Upper lobe of left lung (tissue), 6 donors: ENCODE results near the gene CAV1. TPM values are rescaled to one million over a fixed set of nuclear protein-coding genes. Genes with fewer than 3 reads are reported as not detected.

Experiments used
- ATAC-seq, 2 donors: fragments of 200-7000 bp; cut with Tn5 transposase; one replicate each; pipeline ENCODE4 v1.9.1; 2022; ENCODE audit warnings: mild to moderate bottlenecking in 2 of 2, moderate library complexity in 2 of 2; ENCODE audit not compliant: low FRiP score in 2 of 2
- DNase-seq, 2 donors: peaks; one replicate each; pipeline ENCODE4 v3.0.0-alpha.2; 2019 to 2020
- H3K27ac ChIP-seq, 4 donors: fragments of 200-600 bp; sonication (generic); one replicate each; pipeline ENCODE4 v1.5.1; 2016 to 2019
- H3K27me3 ChIP-seq, 4 donors: fragments of 200-600 bp; sonication (generic); one replicate each; pipeline ENCODE4 v1.5.1; 2017 to 2019
- H3K36me3 ChIP-seq, 4 donors: fragments of 200-600 bp; sonication (generic); one replicate each; pipeline ENCODE4 v1.5.1; 2016 to 2019
- H3K4me1 ChIP-seq, 4 donors: fragments of 200-600 bp; sonication (generic); one replicate each; pipeline ENCODE4 v1.5.1; 2018 to 2019
- H3K4me3 ChIP-seq, 4 donors: fragments of 200-600 bp; sonication (generic); one replicate each; pipeline ENCODE4 v1.5.1; 2017 to 2019; ENCODE audit warnings: mild to moderate bottlenecking in 2 of 4, moderate library complexity in 1 of 4
- H3K9me3 ChIP-seq, 4 donors: fragments of 200-600 bp; sonication (generic); one replicate each; pipeline ENCODE4 v1.5.1; 2018 to 2019
- EP300 ChIP-seq, 4 donors: sonication (generic); formaldehyde crosslinking; IDR thresholded peaks; one replicate each; pipeline ENCODE4 v1.5.1; 2017; ENCODE audit warnings: antibody characterized with exemption in 4 of 4, control low read depth in 2 of 4
- POLR2A ChIP-seq, 4 donors: fragments of 450-650 bp; IDR thresholded peaks; one replicate each; pipeline ENCODE4 v1.5.1; 2016 to 2017; ENCODE audit warnings: antibody characterized with exemption in 4 of 4, mild to moderate bottlenecking in 2 of 4
- POLR2AphosphoS5 ChIP-seq, 2 donors: sonication (generic); formaldehyde crosslinking; IDR thresholded peaks; one replicate each; pipeline ENCODE4 v1.5.1; 2017; ENCODE audit warnings: antibody characterized with exemption in 2 of 2
- WGBS, 2 donors: methylation state at CpG; one replicate each; pipeline ENCODE4 v1.1.5; 2017 to 2018; 5-methylcytosine and 5-hydroxymethylcytosine counted together
- total RNA-seq, 6 donors: library from RNA; depleted of rRNA in 4 of 6; stranded (reverse); fragments of >200 nt in 4 of 6; gene quantifications; one replicate each; pipeline versions ENCODE4 v1.1.0 to v1.2.1, GENCODE V29; 2016 to 2021
- TF ChIP-seq, protein P1 (sequence below), 6 experiments: fragments of 450-650 bp in 4 of 6; fragments of 200-600 bp in 2 of 6; sonication (generic) in 2 of 6; IDR thresholded peaks; one replicate each; pipeline ENCODE4 v1.5.1; 2016 to 2019; ENCODE audit warnings: antibody characterized with exemption in 6 of 6
- donor health status: DM: no; HTN: no; CAD: no; lungs with moderate emphysema.
- donor health status: DM: no; HTN: yes; CAD: no; lungs with severe emphysema.

The CAV1 gene
- total RNA-seq, 6 donors from 2014 or later = 207 to 951 (median 552) TPM

DNA sequence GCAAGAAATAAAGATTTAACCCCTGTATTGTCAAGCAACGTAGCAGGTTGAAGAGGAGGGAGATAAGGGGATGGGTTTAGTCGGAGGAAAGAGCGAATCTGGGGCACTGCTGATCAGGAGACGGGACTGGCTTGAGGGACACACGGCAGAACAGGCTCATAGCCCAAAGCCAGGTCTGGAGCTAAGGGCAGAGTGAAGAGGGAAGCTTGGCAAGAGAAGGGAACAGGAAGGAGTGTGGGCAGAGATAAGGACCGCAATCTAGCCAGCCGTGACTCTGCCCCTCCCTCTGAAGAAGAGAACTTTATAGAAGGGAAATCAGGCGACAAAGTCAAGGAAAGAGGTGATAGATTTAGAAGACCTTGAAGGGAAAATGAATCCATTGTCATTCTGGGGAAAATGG lies 67.6 kb downstream of the CAV1 start:
- 22 to 24% methylated on average over 8 of the region's 8 CpGs for WGBS, 2 donors
- TF ChIP-seq POLR2AphosphoS5 (IDR thresholded peaks at IDR 0.05) (peak in 1 of 2 donors; percentile 61), POLR2A (IDR thresholded peaks at IDR 0.05) (no peak), EP300 (IDR thresholded peaks at IDR 0.05) (no peak)
- TF ChIP-seq, protein P1, sequence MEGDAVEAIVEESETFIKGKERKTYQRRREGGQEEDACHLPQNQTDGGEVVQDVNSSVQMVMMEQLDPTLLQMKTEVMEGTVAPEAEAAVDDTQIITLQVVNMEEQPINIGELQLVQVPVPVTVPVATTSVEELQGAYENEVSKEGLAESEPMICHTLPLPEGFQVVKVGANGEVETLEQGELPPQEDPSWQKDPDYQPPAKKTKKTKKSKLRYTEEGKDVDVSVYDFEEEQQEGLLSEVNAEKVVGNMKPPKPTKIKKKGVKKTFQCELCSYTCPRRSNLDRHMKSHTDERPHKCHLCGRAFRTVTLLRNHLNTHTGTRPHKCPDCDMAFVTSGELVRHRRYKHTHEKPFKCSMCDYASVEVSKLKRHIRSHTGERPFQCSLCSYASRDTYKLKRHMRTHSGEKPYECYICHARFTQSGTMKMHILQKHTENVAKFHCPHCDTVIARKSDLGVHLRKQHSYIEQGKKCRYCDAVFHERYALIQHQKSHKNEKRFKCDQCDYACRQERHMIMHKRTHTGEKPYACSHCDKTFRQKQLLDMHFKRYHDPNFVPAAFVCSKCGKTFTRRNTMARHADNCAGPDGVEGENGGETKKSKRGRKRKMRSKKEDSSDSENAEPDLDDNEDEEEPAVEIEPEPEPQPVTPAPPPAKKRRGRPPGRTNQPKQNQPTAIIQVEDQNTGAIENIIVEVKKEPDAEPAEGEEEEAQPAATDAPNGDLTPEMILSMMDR (IDR thresholded peaks at IDR 0.05) = no peak
- Histone ChIP-seq H3K4me1 (peaks cover 9 to 31% (median 20%) of the 10 kb centered on the region in 4 donors), H3K27ac (peak overlapping the region in 2 of 4 donors; percentile 38 to 66), H3K27me3 (no peaks in the 10 kb centered on the region), H3K9me3 (no peaks in the 10 kb centered on the region), H3K4me3 (peak overlapping the region in 2 of 4 donors; percentile 24 to 28), H3K36me3 (no peaks in the 10 kb centered on the region)
- ATAC-seq = peak; percentile 70 to 78
- DNase-seq = peak in 1 of 2 donors; percentile 74

GRCh38 chr7:116593359-116594075 lies 68.7 kb downstream of the CAV1 start:
- no peak for ATAC-seq

DNA sequence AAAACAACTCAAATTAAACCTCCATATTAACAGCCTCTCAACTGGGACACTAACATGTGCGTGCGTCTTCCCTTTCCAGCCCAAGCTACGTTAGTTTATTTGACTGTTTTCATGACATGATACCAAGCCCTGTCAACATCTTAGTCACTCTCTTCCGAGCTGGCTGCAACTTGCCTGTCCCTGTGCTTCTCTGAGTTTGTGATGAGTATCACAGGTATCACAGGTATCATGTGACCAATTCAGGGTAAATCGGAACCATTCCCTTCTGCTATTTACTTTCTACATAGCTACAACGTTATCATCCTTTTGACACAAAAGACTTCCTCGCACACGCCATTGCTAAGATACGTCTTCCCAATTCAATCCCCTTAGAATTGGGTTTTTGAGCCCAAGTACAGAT lies 70.2 kb downstream of the CAV1 start:
- Histone ChIP-seq H3K4me3 (no peak overlapping the region), H3K36me3 (no peaks in the 10 kb centered on the region), H3K27me3 (no peaks in the 10 kb centered on the region), H3K27ac (no peak overlapping the region), H3K9me3 (no peaks in the 10 kb centered on the region), H3K4me1 (peaks cover 0 to 17% (median 10%) of the 10 kb centered on the region in 4 donors)
- no peak for DNase-seq
- WGBS, 2 donors = 93 to 94% methylated on average over 9 of the region's 9 CpGs
- TF ChIP-seq EP300 (IDR thresholded peaks at IDR 0.05) (no peak), POLR2AphosphoS5 (IDR thresholded peaks at IDR 0.05) (no peak), POLR2A (IDR thresholded peaks at IDR 0.05) (no peak)
- TF ChIP-seq, protein P1 (IDR thresholded peaks at IDR 0.05) = no peak
- ATAC-seq = no peak

More at GRCh38 chr7:116593359-116594075, 68.7 kb downstream of the CAV1 start:
- no peak for DNase-seq
- TF ChIP-seq EP300 (IDR thresholded peaks at IDR 0.05) = no peak
- TF ChIP-seq, protein P1 (IDR thresholded peaks at IDR 0.05) = no peak
- TF ChIP-seq POLR2A (IDR thresholded peaks at IDR 0.05) = no peak
- TF ChIP-seq POLR2AphosphoS5 (IDR thresholded peaks at IDR 0.05) = no peak
- H3K27me3 ChIP-seq = no peaks in the 10 kb centered on the region
- H3K27ac ChIP-seq = no peak overlapping the region
- WGBS, 2 donors = 76 to 79% methylated on average over 5 of the region's 5 CpGs
- H3K4me1 ChIP-seq = peaks cover 5 to 23% (median 15%) of the 10 kb centered on the region in 4 donors
- H3K4me3 ChIP-seq = no peak overlapping the region
- no peaks in the 10 kb centered on the region for H3K9me3 ChIP-seq
- no peaks in the 10 kb centered on the region for H3K36me3 ChIP-seq

DNA sequence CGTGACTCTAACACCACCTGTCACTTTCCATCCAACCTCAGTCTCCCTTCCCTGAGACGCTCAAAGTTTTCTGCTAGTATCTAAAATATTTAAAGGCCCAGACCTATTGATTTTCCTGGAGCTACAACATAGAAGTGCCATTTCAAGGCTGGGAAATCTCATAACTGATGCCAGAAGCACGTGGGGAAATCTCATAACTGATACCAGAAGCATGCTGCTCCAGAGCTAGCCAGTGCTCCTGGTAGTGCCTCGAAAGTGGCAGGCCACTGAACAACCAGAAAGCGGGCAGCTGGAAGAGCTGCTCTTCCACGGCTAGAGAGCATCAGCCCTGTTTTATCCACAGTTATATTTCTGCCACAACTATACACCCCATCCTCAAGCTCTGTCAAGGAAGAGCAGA lies 72.5 kb downstream of the CAV1 start:
- TF ChIP-seq EP300 (IDR thresholded peaks at IDR 0.05) (no peak), POLR2A (IDR thresholded peaks at IDR 0.05) (no peak), POLR2AphosphoS5 (IDR thresholded peaks at IDR 0.05) (no peak)
- TF ChIP-seq, protein P1 (IDR thresholded peaks at IDR 0.05) = no peak
- H3K4me1 ChIP-seq = peaks cover 0 to 8% (median 6%) of the 10 kb centered on the region in 4 donors
- 78 to 89% methylated on average over 6 of the region's 6 CpGs for WGBS, 2 donors
- H3K36me3 ChIP-seq = no peaks in the 10 kb centered on the region
- H3K9me3 ChIP-seq = no peaks in the 10 kb centered on the region
- ATAC-seq (no peak), DNase-seq (no peak)
- H3K27ac ChIP-seq = no peak overlapping the region
- H3K27me3 ChIP-seq = no peaks in the 10 kb centered on the region
- H3K4me3 ChIP-seq = no peak overlapping the region

- ATAC-seq = peak in 1 of 2 donors; percentile 29
These were observed 73.4 kb downstream of the CAV1 start for GRCh38 chr7:116598278-116598677.

More at GRCh38 chr7:116598278-116598677, 73.4 kb downstream of the CAV1 start:
- H3K36me3 ChIP-seq = no peaks in the 10 kb centered on the region
- H3K4me1 ChIP-seq = no peaks in the 10 kb centered on the region
- TF ChIP-seq POLR2A (IDR thresholded peaks at IDR 0.05) (no peak), EP300 (IDR thresholded peaks at IDR 0.05) (no peak), POLR2AphosphoS5 (IDR thresholded peaks at IDR 0.05) (no peak)
- TF ChIP-seq, protein P1 (IDR thresholded peaks at IDR 0.05) = no peak
- H3K27me3 ChIP-seq = no peaks in the 10 kb centered on the region
- H3K4me3 ChIP-seq = no peak overlapping the region
- no peaks in the 10 kb centered on the region for H3K9me3 ChIP-seq
- DNase-seq = no peak
- H3K27ac ChIP-seq = no peak overlapping the region
- WGBS, 2 donors = 72 to 95% methylated on average over 4 to 5 of the region's 5 CpGs
